Gastroesophageal sphincter (tissue), 4 donors: ENCODE data around the gene HLA-DPB1. TPM values are rescaled to one million over a fixed set of nuclear protein-coding genes. Genes with fewer than 3 reads are reported as not detected.
A peak's percentile ranks its signal among the peaks of the same experiment; 100 is the strongest.

ENCODE experiments used
- ATAC-seq: fragments of 150-250 bp; one replicate; pipeline ENCODE4 v1.9.1; 2016; ENCODE audit warnings: mild to moderate bottlenecking, moderate library complexity
- H3K27ac ChIP-seq, 4 donors: fragments of 200-600 bp; sonication (generic) in 3 of 4; 1 replicate in 3 of 4; 2 replicates in 1 of 4; pipeline ENCODE4 v1.5.1; 2016 to 2019
- H3K27me3 ChIP-seq: fragments of 200-600 bp; sonication (generic); one replicate; pipeline ENCODE4 v1.5.1; 2019
- H3K36me3 ChIP-seq, 2 donors: fragments of 200-600 bp; sonication (generic); one replicate each; pipeline ENCODE4 v1.5.1; 2019; ENCODE audit warnings: control low read depth in 1 of 2
- H3K4me1 ChIP-seq, 3 donors: fragments of 200-600 bp; sonication (generic); 1 replicate in 2 of 3; 2 replicates in 1 of 3; pipeline ENCODE4 v1.5.1; 2016 to 2019; ENCODE audit warnings: control low read depth in 2 of 3
- H3K4me3 ChIP-seq, 2 donors: fragments of 200-600 bp; sonication (generic); one replicate each; pipeline ENCODE4 v1.5.1; 2019; ENCODE audit warnings: mild to moderate bottlenecking in 1 of 2, moderate library complexity in 1 of 2
- H3K9me3 ChIP-seq, 3 donors: fragments of 200-600 bp; sonication (generic); one replicate each; pipeline ENCODE4 v1.5.1; 2017 to 2019; ENCODE audit warnings: control low read depth in 2 of 3
- CTCF ChIP-seq, 4 experiments: fragments of 200-600 bp in 2 of 4; fragments of 450-650 bp in 2 of 4; sonication (generic) in 1 of 4; IDR thresholded peaks; one replicate each; pipeline ENCODE4 v1.5.1; 2017 to 2019; ENCODE audit warnings: antibody characterized with exemption in 4 of 4, mild to moderate bottlenecking in 2 of 4, moderate library complexity in 2 of 4
- EP300 ChIP-seq: sonication (generic); formaldehyde crosslinking; IDR thresholded peaks from one replicate; pipeline ENCODE4 v1.6.1; 2017; ENCODE audit warnings: antibody characterized with exemption, mild to moderate bottlenecking
- POLR2A ChIP-seq, 2 donors: fragments of 450-650 bp; IDR thresholded peaks; one replicate each; pipeline ENCODE4 v1.6.1; 2017; ENCODE audit warnings: antibody characterized with exemption in 2 of 2, mild to moderate bottlenecking in 2 of 2, moderate library complexity in 1 of 2
- POLR2AphosphoS5 ChIP-seq: sonication (generic); formaldehyde crosslinking; IDR thresholded peaks from one replicate; pipeline ENCODE4 v1.6.1; 2017; ENCODE audit warnings: antibody characterized with exemption
- WGBS, 2 donors: methylation state at CpG; one replicate each; pipeline ENCODE4 v1.1.5; 2018; ENCODE audit warnings: low coverage in 1 of 2; 5-methylcytosine and 5-hydroxymethylcytosine counted together
- total RNA-seq, 4 donors: library from RNA; depleted of rRNA; stranded (reverse); fragments of >200 nt; gene quantifications; one replicate each; pipeline ENCODE4 v1.1.0, GENCODE V29; 2016

Gene HLA-DPB1
- total RNA-seq, 4 donors from 2014 or later, result 32.1 to 86.3 (median 66.9) TPM

DNA sequence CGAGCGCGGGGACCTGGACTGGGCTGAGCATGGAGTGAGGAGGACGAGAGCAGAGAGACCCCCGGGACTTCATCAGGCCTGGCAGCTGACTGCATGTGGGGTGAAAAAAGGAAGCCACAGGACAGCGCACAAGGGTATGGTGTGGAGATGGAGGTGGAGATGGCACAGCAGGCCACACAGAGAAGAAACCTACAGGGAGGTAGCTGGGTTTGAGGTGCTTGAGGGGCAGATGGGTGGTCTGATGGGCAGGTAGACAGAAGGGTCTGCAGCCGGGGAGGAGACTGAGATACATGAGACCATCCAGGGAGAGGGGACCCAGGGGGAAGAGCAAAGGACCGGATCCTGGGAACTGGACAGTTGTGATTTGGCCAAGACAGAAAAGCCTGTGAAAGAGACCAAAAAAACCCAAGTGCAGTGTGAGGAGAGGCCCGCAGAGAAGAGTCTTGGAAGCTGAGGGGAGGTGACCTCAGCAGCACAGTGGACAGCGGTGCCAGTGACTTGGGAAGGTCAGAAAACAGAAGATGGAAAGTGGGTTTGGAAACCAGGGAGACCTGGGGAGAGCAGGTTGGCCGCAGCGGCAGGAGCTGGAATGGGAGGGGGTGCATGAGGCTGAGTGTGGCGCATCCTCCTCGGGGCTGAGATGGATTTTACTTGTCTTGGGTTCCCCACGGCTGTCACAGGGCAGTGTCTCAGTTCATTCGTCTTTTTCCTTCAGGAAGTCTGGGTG lies 5.5 kb downstream of the HLA-DPB1 start:
- Histone ChIP-seq H3K4me3 (peak overlapping the region; percentile 36 to 56), H3K27me3 (peaks cover 12% of the 10 kb centered on the region), H3K9me3 (no peaks in the 10 kb centered on the region), H3K4me1 (peaks cover 0 to 41% (median 4%) of the 10 kb centered on the region in 3 donors), H3K36me3 (peaks cover 0 to 28% of the 10 kb centered on the region in 2 donors), H3K27ac (peak overlapping the region; percentile 65 to 91 (median 86))
- no peak for ATAC-seq
- TF ChIP-seq EP300, result no peak
- no peak for TF ChIP-seq POLR2AphosphoS5
- no peak for TF ChIP-seq POLR2A (IDR thresholded peaks at IDR 0.05)
- no peak for TF ChIP-seq CTCF (IDR thresholded peaks at IDR 0.05)
- 55 to 71% methylated on average over 3 to 16 of the region's 16 CpGs for WGBS, 2 donors

DNA sequence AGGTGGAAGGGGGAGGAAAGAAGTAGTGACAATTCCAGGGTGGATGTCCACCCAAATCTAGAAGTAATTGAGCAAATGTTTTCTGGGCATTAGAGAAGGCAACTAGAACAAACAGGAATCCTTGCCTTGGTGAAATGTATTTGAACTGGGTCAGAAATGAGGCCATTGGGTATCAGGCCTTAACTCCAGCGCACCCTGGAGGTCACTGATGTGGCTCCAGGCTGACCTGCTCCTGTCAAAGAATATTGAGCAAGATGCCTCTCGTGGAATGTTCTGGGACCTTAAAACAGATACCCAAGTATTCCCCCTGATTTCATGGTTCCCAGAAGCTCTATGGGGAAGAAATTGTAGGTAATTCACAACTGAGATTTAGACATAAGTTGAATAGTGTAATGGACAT lies 6.9 kb downstream of the HLA-DPB1 start:
- H3K27me3 ChIP-seq, result peaks cover 6% of the 10 kb centered on the region
- no peak for ATAC-seq
- H3K27ac ChIP-seq, result peak overlapping the region in 3 of 4 donors; percentile 35 to 88 (median 83)
- H3K9me3 ChIP-seq, result no peaks in the 10 kb centered on the region
- peaks cover 0 to 42% of the 10 kb centered on the region in 2 donors for H3K36me3 ChIP-seq
- peaks cover 0 to 41% (median 4%) of the 10 kb centered on the region in 3 donors for H3K4me1 ChIP-seq
- peak in 3 of 4 experiments; percentile 13 to 72 (median 58) for TF ChIP-seq CTCF (IDR thresholded peaks at IDR 0.05)
- TF ChIP-seq POLR2A (IDR thresholded peaks at IDR 0.05), result no peak
- H3K4me3 ChIP-seq, result no peak overlapping the region
- 45 to 67% methylated on average over 1 to 2 of the region's 2 CpGs for WGBS, 2 donors

DNA sequence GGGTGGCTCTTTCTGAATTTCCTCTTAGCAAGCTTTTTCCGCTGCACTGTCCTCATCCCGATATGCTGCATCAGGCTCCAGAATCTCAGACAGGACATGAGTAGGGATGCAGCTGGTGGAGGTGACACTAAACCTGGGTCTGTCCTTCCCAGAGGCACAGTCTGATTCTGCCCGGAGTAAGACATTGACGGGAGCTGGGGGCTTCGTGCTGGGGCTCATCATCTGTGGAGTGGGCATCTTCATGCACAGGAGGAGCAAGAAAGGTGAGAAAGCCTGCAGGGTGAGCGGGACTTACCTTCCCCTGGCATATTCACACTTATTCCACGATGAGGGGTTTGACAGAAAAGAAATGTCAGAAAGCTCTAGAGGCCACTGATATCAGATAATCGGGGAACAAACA lies 9.8 kb downstream of the HLA-DPB1 start:
- peaks cover 5% of the 10 kb centered on the region for H3K27me3 ChIP-seq
- no peak overlapping the region for H3K27ac ChIP-seq
- H3K9me3 ChIP-seq, result no peaks in the 10 kb centered on the region
- no peak for ATAC-seq
- TF ChIP-seq POLR2AphosphoS5 (no peak), EP300 (no peak), POLR2A (IDR thresholded peaks at IDR 0.05) (no peak), CTCF (IDR thresholded peaks at IDR 0.05) (no peak)
- WGBS, 2 donors, result 60 to 100% methylated on average over 1 to 2 of the region's 8 CpGs
- peaks cover 0 to 28% (median 4%) of the 10 kb centered on the region in 3 donors for H3K4me1 ChIP-seq
- H3K4me3 ChIP-seq, result no peak overlapping the region
- H3K36me3 ChIP-seq, result peaks cover 0 to 42% of the 10 kb centered on the region in 2 donors

- Histone ChIP-seq H3K27me3 (peaks cover 16% of the 10 kb centered on the region), H3K4me1 (peaks cover 0 to under 1% (median 0%) of the 10 kb centered on the region in 3 donors), H3K27ac (no peak overlapping the region), H3K36me3 (peaks cover 0 to 42% of the 10 kb centered on the region in 2 donors), H3K9me3 (no peaks in the 10 kb centered on the region), H3K4me3 (no peak overlapping the region)
- ATAC-seq, result no peak
- TF ChIP-seq POLR2A (IDR thresholded peaks at IDR 0.05) (no peak), POLR2AphosphoS5 (no peak), CTCF (IDR thresholded peaks at IDR 0.05) (no peak), EP300 (no peak)
- WGBS, 2 donors, result 49 to 66% methylated on average over 3 of the region's 3 CpGs
Observed at GRCh38 chr6:33088258-33088930, 12.6 kb downstream of the HLA-DPB1 start.
